ENCODE measurements around the gene TSGA10IP. TPM values are rescaled to one million over a fixed set of nuclear protein-coding genes. Genes with fewer than 3 reads are reported as not detected.

The TSGA10IP gene
- total and polyA plus RNA-seq, 2 donors (not counting 1 experiment from before 2014, with no cell fraction given), result not detected

GRCh38 chr11:65978391-65979238 lies 33.3 kb downstream of the TSGA10IP start:
- Mint-ChIP-seq H3K27me3 (no peaks in the 10 kb centered on the region), H3K27ac (no peak overlapping the region), H3K4me1 (no peaks in the 10 kb centered on the region), H3K4me3 (no peak overlapping the region), H3K9me3 (ENCODE audit: insufficient read depth) (no peaks in the 10 kb centered on the region)
- TF ChIP-seq EZH2 (IDR thresholded peaks at IDR 0.05; ENCODE audit: borderline replicate concordance, insufficient read depth, low read depth, low read length, poor library complexity, severe bottlenecking) (no peak), CTCF (IDR thresholded peaks at IDR 0.05) (no peak)
- no peaks in the 10 kb centered on the region for H3K9me3 ChIP-seq (ENCODE audit: control extremely low read depth in 1 of 3, control insufficient read depth in 2 of 3, insufficient read depth in 1 of 3, low read length in 2 of 3)
- no peak for ATAC-seq (ENCODE audit: low read depth)
- no peaks in the 10 kb centered on the region for H3K27me3 ChIP-seq (replicated peaks in 1 of 4; ENCODE audit: control extremely low read depth in 1 of 4, control insufficient read depth in 3 of 4, insufficient read depth in 4 of 4, low read length in 3 of 4)
- POLR2A ChIA-PET, result interaction anchor here (1.3 kb wide), 1 partner anchor 90 kb away, joined by 3 read pairs; the partner anchor contains the start of gene FIBP
- no peak overlapping the region for H3K27ac ChIP-seq (ENCODE audit: low read length in 2 of 2)
- no peak overlapping the region for H3K4me2 ChIP-seq (replicated peaks; ENCODE audit: low read depth, low read length, poor library complexity, severe bottlenecking)
- no peak for DNase-seq
- H2AFZ ChIP-seq (ENCODE audit: insufficient read depth, low read depth, low read length, poor library complexity, severe bottlenecking), result no peak overlapping the region
- H4K20me1 ChIP-seq (ENCODE audit: control insufficient read depth, insufficient read depth, low read length, poor library complexity, severe bottlenecking), result no peaks in the 10 kb centered on the region
- peaks cover 2 to 32% of the 10 kb centered on the region in 2 experiments for H3K36me3 ChIP-seq (replicated peaks in 1 of 2; ENCODE audit: control extremely low read depth in 1 of 2, control insufficient read depth in 1 of 2, extremely low read depth in 1 of 2, insufficient read depth in 2 of 2, low read length in 1 of 2)
- H3K4me3 ChIP-seq (ENCODE audit: control extremely low read depth in 1 of 5, extremely low read depth in 1 of 5, insufficient read depth in 1 of 5, low read depth in 2 of 5, low read length in 4 of 5), result no peak overlapping the region
- no peaks in the 10 kb centered on the region for H3K79me2 ChIP-seq (ENCODE audit: control insufficient read depth, insufficient read depth, low read length)
- WGBS (ENCODE audit: insufficient coverage), result 97% methylated on average over 20 of the region's 34 CpGs
- CTCF ChIA-PET, result interaction anchor here (0.7 to 1.3 kb wide), 2 partner anchors 92 to 368 kb away, joined by 3 read pairs; no protein-coding TSS in a partner anchor
- H3K9ac ChIP-seq (ENCODE audit: low read length), result no peak overlapping the region
- H3K4me1 ChIP-seq (ENCODE audit: control insufficient read depth in 2 of 2, insufficient read depth in 2 of 2, low read length in 2 of 2), result no peaks in the 10 kb centered on the region
- intact Hi-C loops (cut with micrococcal nuclease), result no loop called here

DNA sequence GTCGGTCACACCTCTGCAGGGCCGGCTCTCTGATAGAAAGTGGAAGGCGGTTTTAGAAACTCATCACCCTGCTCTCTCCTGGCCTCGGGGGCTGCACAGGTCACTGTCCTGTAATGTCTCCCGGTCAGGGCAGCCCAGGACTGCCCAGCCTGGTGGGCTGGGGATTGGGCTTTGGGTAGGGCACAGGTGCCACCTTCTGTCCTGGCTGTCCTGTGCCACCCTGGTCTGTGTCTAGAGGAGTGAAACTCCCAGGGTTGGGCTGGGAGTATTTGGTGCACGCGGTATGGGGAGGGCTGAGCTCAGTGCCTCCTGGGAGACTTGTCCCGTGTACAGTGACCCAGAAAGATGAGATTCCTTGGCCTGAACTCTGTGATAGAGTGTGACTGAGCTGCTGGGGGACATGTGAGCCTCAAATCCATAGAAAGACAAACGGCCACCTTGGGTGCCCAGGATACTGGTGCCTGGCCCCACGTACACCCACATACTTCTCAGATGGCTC lies 34.0 kb downstream of the TSGA10IP start:
- Mint-ChIP-seq H3K4me3 (no peak overlapping the region), H3K27me3 (no peaks in the 10 kb centered on the region), H3K9me3 (ENCODE audit: insufficient read depth) (no peaks in the 10 kb centered on the region), H3K27ac (no peak overlapping the region), H3K4me1 (no peaks in the 10 kb centered on the region)
- DNase-seq, result no peak
- Histone ChIP-seq H4K20me1 (ENCODE audit: control insufficient read depth, insufficient read depth, low read length, poor library complexity, severe bottlenecking) (no peaks in the 10 kb centered on the region), H3K9me3 (ENCODE audit: control extremely low read depth in 1 of 3, control insufficient read depth in 2 of 3, insufficient read depth in 1 of 3, low read length in 2 of 3) (no peaks in the 10 kb centered on the region), H3K27me3 (replicated peaks in 1 of 4; ENCODE audit: control extremely low read depth in 1 of 4, control insufficient read depth in 3 of 4, insufficient read depth in 4 of 4, low read length in 3 of 4) (no peaks in the 10 kb centered on the region), H3K9ac (ENCODE audit: low read length) (no peak overlapping the region), H3K4me2 (replicated peaks; ENCODE audit: low read depth, low read length, poor library complexity, severe bottlenecking) (no peak overlapping the region), H3K4me1 (ENCODE audit: control insufficient read depth in 2 of 2, insufficient read depth in 2 of 2, low read length in 2 of 2) (no peaks in the 10 kb centered on the region), H3K4me3 (ENCODE audit: control extremely low read depth in 1 of 5, extremely low read depth in 1 of 5, insufficient read depth in 1 of 5, low read depth in 2 of 5, low read length in 4 of 5) (no peak overlapping the region), H2AFZ (ENCODE audit: insufficient read depth, low read depth, low read length, poor library complexity, severe bottlenecking) (no peak overlapping the region), H3K36me3 (replicated peaks in 1 of 2; ENCODE audit: control extremely low read depth in 1 of 2, control insufficient read depth in 1 of 2, extremely low read depth in 1 of 2, insufficient read depth in 2 of 2, low read length in 1 of 2) (peaks cover 2 to 29% of the 10 kb centered on the region in 2 experiments), H3K27ac (ENCODE audit: low read length in 2 of 2) (no peak overlapping the region), H3K79me2 (ENCODE audit: control insufficient read depth, insufficient read depth, low read length) (no peaks in the 10 kb centered on the region)
- CTCF ChIA-PET, result interaction anchor here (1.2 to 1.3 kb wide), 2 partner anchors 92 to 95 kb away, joined by 3 to 4 read pairs; no protein-coding TSS in a partner anchor
- TF ChIP-seq CTCF (IDR thresholded peaks at IDR 0.05) (no peak), EZH2 (IDR thresholded peaks at IDR 0.05; ENCODE audit: borderline replicate concordance, insufficient read depth, low read depth, low read length, poor library complexity, severe bottlenecking) (no peak)
- intact Hi-C loops (cut with micrococcal nuclease), result no loop called here
- 80% methylated on average over 4 of the region's 10 CpGs for WGBS (ENCODE audit: insufficient coverage)
- POLR2A ChIA-PET, result interaction anchor here (1.3 kb wide), 1 partner anchor 91 kb away, joined by 3 read pairs; the partner anchor contains the start of gene FIBP
- ATAC-seq (ENCODE audit: low read depth), result no peak

Measured in B cell (primary cell).